Vagina (tissue), 2 donors: ENCODE measurements around the gene SYNPO2L.
"Not testable (repeated sequence)": the region's sequence is repeated elsewhere in the genome, so short reads cannot be mapped to it uniquely, and the experiment has no call there.

Experiments
- POLR2A ChIP-seq, 2 donors: fragments of 450-650 bp; IDR thresholded peaks; one replicate each; pipeline ENCODE4 v1.6.1; 2017; ENCODE audit warnings: antibody characterized with exemption in 2 of 2, mild to moderate bottlenecking in 2 of 2, moderate library complexity in 2 of 2
- POLR2AphosphoS5 ChIP-seq, 2 donors: sonication (generic); formaldehyde crosslinking; IDR thresholded peaks; one replicate each; pipeline ENCODE4 v1.9.0; 2017; ENCODE audit warnings: antibody characterized with exemption in 2 of 2, mild to moderate bottlenecking in 2 of 2, low read depth in 1 of 2; ENCODE audit not compliant: insufficient read depth in 1 of 2
- TF ChIP-seq, protein P1 (sequence below), 3 experiments: fragments of 450-650 bp in 2 of 3; fragments of 200-600 bp in 1 of 3; sonication (generic) in 1 of 3; IDR thresholded peaks; one replicate each; pipeline ENCODE4 v1.5.1; 2017 to 2019; ENCODE audit warnings: antibody characterized with exemption in 3 of 3, mild to moderate bottlenecking in 2 of 3, moderate library complexity in 2 of 3

DNA sequence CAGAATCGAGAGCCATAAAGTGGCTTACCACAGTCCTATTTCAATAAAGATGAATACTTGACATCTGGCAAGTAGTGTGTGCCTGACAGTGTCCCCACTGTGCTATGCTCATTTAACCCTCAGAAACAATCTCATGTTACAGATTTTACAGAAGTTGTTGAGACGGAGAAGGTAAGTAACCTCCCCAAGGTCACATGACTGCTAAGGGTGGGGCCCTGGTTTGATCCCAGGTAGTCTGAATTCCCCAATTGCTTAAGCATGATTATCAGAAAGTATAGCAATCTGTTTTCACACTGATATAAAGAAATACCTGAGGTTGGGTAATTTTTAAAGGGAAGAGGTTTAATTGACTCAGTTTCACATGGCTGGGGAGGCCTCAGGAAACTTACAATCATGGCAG is 43.0 kb upstream of the SYNPO2L start:
- TF ChIP-seq, protein P1, sequence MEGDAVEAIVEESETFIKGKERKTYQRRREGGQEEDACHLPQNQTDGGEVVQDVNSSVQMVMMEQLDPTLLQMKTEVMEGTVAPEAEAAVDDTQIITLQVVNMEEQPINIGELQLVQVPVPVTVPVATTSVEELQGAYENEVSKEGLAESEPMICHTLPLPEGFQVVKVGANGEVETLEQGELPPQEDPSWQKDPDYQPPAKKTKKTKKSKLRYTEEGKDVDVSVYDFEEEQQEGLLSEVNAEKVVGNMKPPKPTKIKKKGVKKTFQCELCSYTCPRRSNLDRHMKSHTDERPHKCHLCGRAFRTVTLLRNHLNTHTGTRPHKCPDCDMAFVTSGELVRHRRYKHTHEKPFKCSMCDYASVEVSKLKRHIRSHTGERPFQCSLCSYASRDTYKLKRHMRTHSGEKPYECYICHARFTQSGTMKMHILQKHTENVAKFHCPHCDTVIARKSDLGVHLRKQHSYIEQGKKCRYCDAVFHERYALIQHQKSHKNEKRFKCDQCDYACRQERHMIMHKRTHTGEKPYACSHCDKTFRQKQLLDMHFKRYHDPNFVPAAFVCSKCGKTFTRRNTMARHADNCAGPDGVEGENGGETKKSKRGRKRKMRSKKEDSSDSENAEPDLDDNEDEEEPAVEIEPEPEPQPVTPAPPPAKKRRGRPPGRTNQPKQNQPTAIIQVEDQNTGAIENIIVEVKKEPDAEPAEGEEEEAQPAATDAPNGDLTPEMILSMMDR (IDR thresholded peaks at IDR 0.05) = not testable (repeated sequence)
- not testable (repeated sequence) for TF ChIP-seq POLR2A (IDR thresholded peaks at IDR 0.05); POLR2AphosphoS5 (IDR thresholded peaks at IDR 0.05; ENCODE audit: insufficient read depth in 1 of 2, low read depth in 1 of 2)
